DOHH2 (cell line): ENCODE data around the gene PRKCQ.

ENCODE experiments used
- EZH2phosphoT487 ChIP-seq: fragments of 200-600 bp; sonication (generic); IDR thresholded peaks from 2 replicates; pipeline ENCODE4 v1.6.1; 2017; ENCODE audit warnings: borderline replicate concordance, mild to moderate bottlenecking, antibody characterized with exemption, low read length, moderate library complexity, mixed read lengths
- TF ChIP-seq, protein P1 (sequence below): fragments of 200-600 bp; sonication (generic); IDR thresholded peaks from one replicate; pipeline ENCODE4 v1.5.1; 2014; ENCODE audit warnings: antibody characterized with exemption, mild to moderate bottlenecking, low read depth, low read length; ENCODE audit not compliant: poor library complexity, severe bottlenecking

DNA sequence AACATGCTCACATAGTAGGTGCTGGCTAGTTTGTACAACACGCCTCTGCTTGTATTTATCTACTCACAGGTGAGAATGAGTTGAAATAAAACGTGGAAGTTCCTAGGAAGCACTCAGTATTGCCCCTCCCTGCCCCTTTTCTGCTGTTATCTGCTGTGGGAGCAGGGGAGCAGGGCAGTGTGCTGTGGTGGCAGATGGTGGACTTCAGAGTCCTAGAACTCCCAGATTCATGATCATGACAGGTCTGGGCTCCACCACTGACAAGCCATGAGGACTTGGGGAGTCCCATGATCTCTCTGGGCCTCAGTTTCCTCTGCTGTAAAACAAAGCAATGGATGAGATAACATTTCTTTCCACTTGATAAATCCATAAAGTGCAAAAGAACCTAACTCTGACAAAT, 11.6 kb upstream of the PRKCQ start:
- TF ChIP-seq, protein P1, sequence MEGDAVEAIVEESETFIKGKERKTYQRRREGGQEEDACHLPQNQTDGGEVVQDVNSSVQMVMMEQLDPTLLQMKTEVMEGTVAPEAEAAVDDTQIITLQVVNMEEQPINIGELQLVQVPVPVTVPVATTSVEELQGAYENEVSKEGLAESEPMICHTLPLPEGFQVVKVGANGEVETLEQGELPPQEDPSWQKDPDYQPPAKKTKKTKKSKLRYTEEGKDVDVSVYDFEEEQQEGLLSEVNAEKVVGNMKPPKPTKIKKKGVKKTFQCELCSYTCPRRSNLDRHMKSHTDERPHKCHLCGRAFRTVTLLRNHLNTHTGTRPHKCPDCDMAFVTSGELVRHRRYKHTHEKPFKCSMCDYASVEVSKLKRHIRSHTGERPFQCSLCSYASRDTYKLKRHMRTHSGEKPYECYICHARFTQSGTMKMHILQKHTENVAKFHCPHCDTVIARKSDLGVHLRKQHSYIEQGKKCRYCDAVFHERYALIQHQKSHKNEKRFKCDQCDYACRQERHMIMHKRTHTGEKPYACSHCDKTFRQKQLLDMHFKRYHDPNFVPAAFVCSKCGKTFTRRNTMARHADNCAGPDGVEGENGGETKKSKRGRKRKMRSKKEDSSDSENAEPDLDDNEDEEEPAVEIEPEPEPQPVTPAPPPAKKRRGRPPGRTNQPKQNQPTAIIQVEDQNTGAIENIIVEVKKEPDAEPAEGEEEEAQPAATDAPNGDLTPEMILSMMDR: no peak
- TF ChIP-seq EZH2phosphoT487: no peak
